Measurements from ENCODE around the gene TMEM100.

DNA sequence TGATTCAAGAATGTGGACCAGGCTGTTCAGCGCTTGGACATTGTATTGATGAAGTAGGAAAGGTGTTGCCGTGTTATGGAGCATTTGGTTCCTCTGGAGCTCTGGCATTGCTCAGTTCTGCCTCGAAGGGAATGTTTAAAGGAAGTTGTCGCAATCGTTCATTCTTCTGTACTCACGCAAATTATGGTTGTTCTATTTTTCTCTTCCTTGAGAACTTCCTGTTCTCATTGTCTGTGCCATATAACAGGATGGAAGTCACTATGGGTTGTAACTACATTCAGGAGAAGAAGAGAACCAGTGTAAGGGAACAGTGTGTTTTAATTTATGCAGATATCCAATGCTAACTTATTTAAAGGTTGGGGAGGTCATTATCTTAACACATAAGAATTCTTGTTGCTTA lies 41.2 kb upstream of the TMEM100 start:
- TF ChIP-seq BMI1 (IDR thresholded peaks at IDR 0.05; ENCODE audit: borderline replicate concordance) (no peak), CTCF (IDR thresholded peaks at IDR 0.05 in 2 of 3, conservative IDR thresholded peaks at IDR 0.05 in 1 of 3; ENCODE audit: control insufficient read depth in 2 of 3, extremely low read depth in 1 of 3, insufficient read depth in 1 of 3, low read depth in 3 of 3, low read length in 3 of 3) (no peak), SP1 (IDR thresholded peaks at IDR 0.05; ENCODE audit: low read depth, low read length) (no peak), RELB (IDR thresholded peaks at IDR 0.05; ENCODE audit: low read depth) (no peak), MYC (IDR thresholded peaks at IDR 0.05; ENCODE audit: insufficient read depth, insufficient read length, insufficient replicate concordance, low read length, severe bottlenecking) (no peak), EZH2 (IDR thresholded peaks at IDR 0.05; ENCODE audit: borderline replicate concordance, control insufficient read depth, low read depth, low read length) (no peak), POLR2AphosphoS5 (IDR thresholded peaks at IDR 0.05; ENCODE audit: low read length) (no peak)

Measured in GM12878 (cell line).